AG09319 (cell line): ENCODE results near the gene SCAMP4.

Experiments used
- DNase-seq: peaks from one replicate; pipeline ENCODE4 v3.0.0-alpha.2; 2010; ENCODE audit warnings: low read depth; ENCODE audit errors: extremely low read depth
- TF ChIP-seq, protein P1 (sequence below): IDR thresholded peaks from 2 replicates; pipeline ENCODE4 v1.5.1; 2011; ENCODE audit warnings: low read depth, mild to moderate bottlenecking, inconsistent platforms, low read length, moderate library complexity

The SCAMP4 gene

DNA sequence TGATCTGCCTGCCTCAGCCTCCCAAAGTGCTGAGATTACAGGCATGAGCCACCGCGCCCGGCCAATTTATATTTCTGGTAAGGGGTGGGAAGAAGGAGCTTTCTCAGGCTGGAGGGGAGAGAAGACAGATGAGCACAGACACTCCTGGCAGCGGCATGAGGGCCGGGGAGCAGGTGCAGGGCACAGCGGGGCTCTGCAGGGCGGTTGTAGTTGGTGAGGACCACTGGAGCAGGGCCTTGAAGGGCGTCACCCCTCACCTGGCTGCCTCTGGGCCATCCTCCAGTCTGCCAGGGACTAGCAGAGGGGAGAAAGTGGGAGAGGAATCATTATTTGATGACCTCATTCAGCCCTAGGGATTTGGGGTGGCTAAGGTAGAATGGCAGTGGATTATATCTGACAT lies 27.2 kb downstream of the SCAMP4 start:
- TF ChIP-seq, protein P1, sequence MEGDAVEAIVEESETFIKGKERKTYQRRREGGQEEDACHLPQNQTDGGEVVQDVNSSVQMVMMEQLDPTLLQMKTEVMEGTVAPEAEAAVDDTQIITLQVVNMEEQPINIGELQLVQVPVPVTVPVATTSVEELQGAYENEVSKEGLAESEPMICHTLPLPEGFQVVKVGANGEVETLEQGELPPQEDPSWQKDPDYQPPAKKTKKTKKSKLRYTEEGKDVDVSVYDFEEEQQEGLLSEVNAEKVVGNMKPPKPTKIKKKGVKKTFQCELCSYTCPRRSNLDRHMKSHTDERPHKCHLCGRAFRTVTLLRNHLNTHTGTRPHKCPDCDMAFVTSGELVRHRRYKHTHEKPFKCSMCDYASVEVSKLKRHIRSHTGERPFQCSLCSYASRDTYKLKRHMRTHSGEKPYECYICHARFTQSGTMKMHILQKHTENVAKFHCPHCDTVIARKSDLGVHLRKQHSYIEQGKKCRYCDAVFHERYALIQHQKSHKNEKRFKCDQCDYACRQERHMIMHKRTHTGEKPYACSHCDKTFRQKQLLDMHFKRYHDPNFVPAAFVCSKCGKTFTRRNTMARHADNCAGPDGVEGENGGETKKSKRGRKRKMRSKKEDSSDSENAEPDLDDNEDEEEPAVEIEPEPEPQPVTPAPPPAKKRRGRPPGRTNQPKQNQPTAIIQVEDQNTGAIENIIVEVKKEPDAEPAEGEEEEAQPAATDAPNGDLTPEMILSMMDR, result no peak
- DNase-seq, result no peak

DNA sequence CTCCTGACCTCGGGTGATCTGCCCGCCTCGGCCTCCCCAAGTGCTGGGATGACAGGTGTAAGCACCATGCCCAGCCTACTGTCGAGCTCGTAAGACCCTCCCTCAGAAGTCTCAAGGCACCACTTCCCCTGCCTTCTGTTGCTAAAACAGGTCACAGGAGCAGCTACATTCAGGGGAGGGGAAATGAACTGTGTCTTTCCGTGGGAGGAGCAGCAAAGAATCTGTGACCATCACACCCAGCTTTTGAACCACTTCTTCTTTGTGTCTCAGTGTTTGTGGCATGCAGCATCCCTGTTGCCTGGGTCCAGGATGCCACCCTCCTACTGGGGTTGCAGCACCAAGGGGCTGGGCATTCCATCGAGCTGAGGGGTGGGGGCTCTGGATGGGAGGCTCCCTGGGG lies 28.0 kb downstream of the SCAMP4 start:
- TF ChIP-seq, protein P1, result no peak
- DNase-seq, result no peak

DNA sequence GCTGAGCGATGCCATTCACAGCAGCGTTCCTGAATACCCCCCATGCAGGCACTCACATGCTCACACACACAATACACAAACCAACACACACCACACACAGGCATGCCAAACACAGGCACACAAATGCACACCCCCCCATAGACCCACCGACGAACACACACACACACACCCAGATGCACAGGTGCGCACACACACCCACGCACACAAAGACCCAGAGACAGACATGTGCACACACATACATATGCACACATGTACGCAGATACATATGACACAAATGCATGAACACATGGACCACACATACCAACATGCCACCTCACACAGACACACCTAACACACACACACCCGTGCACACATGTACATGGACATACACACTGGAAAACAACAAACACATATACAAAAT lies 28.7 kb downstream of the SCAMP4 start:
- TF ChIP-seq, protein P1, result no peak
- DNase-seq, result no peak

DNA sequence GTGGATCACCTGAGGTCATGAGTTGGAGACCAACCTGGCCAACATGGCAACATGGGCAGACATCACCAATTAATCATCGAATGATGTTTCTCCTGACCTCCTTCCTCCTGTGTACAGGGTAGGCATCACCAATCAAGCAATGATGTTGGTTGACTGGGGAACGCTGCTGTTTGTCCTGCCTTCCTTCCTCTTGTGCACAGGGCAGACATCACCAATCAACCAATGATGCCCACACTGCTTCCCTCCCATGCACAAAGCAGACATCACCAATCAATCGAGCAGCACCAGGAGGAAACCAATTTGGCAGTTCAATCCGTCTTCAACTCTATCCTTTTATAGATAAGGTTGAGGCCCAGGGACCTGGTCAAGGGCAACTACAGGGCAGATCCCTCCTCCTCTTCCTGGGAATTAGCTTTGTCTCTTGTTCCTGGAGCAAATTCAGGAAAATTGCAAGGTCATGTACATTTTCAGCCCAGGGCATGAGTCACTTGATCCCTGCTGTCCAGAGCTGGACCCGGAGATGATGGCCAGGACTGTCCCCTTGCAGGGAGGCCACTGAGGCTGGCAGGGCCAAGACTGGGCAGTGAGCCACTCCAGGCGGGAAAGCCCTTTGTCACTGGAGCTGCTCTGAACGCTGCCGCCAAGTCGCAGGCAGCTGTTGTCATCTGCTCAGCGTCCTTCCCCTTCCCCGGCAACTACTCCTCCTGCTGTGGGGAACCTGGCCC lies 30.4 kb downstream of the SCAMP4 start:
- TF ChIP-seq, protein P1, result no peak
- DNase-seq, result no peak

DNA sequence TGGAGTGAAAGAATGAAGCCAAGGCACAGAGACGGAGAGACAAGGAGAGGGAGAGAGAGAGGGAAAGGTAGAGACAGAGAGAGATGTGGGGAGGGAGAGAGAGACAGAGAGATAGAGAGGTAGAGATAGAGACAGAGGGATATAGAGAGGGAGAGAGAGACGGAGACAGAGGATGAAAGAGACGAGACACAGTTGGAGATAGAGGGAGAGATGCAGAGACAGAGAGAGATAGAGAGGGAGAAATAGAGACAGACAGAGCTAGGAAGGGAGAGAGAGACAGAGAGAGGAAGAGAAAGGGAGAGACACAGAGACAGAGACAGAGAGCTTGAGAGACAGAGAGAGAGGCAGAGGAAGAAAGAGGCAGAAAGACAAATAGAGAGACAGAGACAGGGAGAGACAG lies 31.2 kb downstream of the SCAMP4 start:
- DNase-seq, result no peak
- TF ChIP-seq, protein P1, result no peak

DNA sequence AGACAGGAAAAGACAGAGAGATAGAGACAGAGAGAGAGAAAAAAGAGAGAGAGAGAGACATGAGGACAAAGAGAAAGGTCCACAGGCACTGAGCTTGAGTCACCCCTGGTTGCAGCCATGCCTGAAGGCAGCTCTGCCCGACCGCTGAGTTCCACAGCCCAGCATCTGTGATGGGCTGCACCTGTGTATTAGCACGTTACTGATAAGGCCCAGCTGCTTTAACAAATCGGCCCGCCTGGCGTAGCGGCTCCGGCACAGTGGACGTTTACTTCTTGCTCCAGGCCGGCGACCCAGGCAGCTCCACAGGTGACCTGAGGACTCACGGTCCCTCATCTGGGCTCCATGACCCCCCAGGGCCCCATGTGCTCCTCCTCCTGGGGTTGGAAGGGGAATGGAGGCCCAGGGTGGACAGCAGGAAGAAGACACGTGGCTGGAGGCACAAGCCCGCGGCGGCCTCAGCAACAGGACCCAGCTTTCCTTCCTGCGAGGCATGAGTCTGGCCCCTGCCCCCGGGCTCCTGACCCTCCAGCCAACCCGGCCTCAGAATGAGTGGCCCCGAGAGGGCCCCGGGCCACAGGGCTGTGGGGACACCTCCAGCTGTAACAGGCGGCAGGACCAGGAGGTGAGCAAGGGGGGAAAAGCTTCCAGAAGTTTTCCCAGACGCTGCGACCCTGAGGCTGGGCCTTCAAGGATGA lies 31.9 kb downstream of the SCAMP4 start:
- TF ChIP-seq, protein P1, result no peak
- no peak for DNase-seq

DNA sequence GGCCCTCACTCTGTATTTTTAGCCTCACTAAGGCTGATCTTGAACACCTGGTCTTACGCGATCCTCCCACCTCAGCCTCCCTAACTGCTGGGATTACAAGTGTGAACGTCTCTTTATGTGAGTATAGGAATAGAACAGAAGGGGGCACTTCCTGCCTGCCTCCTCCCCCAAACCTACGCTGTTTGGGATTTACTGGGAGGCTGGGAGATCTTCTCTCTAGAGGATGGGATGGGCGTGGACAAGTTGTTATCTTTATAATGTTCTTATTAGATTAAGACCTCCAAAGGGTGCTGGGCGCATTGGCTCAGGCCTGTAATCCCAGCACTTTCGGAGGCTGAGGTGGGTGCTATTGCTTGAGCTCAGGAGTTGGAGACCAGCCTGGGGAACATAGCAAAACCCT lies 32.9 kb downstream of the SCAMP4 start:
- TF ChIP-seq, protein P1, result no peak
- DNase-seq, result no peak
